Kidney (tissue), 14 donors: ENCODE results near the gene TIGD6. TPM values are rescaled to one million over a fixed set of nuclear protein-coding genes. Genes with fewer than 3 reads are reported as not detected.
A peak's percentile ranks its signal among the peaks of the same experiment; 100 is the strongest.

Experiments used
- DNase-seq, 5 donors: peaks; one replicate each; pipeline ENCODE4 v3.0.0-alpha.2; 2013 to 2020
- FAIRE-seq: peaks from 2 replicates; lab custom pipeline; 2012; peaks lifted over from hg19 to GRCh38; lab: Jason Lieb, UNC
- H3K27ac ChIP-seq, 2 donors: one replicate each; pipeline ENCODE4 v1.7.0; 2013; ENCODE audit warnings: low read depth in 2 of 2, low read length in 2 of 2, inconsistent platforms in 1 of 2
- H3K27me3 ChIP-seq: one replicate; pipeline ENCODE4 v1.7.1; 2013; ENCODE audit warnings: low read length, inconsistent platforms; ENCODE audit not compliant: control insufficient read depth, insufficient read depth
- H3K36me3 ChIP-seq, 3 donors: one replicate each; pipeline versions ENCODE4 v1.7.0 to v1.7.1; 2013; ENCODE audit warnings: low read length in 3 of 3, control low read depth in 1 of 3, inconsistent platforms in 1 of 3; ENCODE audit not compliant: insufficient read depth in 3 of 3, control insufficient read depth in 2 of 3
- H3K4me1 ChIP-seq, 3 donors: one replicate each; pipeline versions ENCODE4 v1.7.0 to v1.7.1; 2013; ENCODE audit warnings: low read length in 3 of 3, inconsistent platforms in 1 of 3, low read depth in 1 of 3; ENCODE audit not compliant: control insufficient read depth in 2 of 3, insufficient read depth in 2 of 3
- H3K4me3 ChIP-seq, 3 donors: one replicate each; pipeline versions ENCODE4 v1.7.0 to v1.8.1; 2013; ENCODE audit warnings: low read length in 3 of 3, control low read depth in 1 of 3, inconsistent platforms in 1 of 3
- H3K9ac ChIP-seq, 3 donors: one replicate each; pipeline versions ENCODE4 v1.7.0 to v1.7.1; 2013; ENCODE audit warnings: low read length in 3 of 3, control low read depth in 1 of 3, inconsistent platforms in 1 of 3
- H3K9me3 ChIP-seq, 3 donors: one replicate each; pipeline versions ENCODE4 v1.7.0 to v1.7.1; 2013; ENCODE audit warnings: low read length in 3 of 3, control low read depth in 1 of 3, inconsistent platforms in 1 of 3; ENCODE audit not compliant: control insufficient read depth in 2 of 3, insufficient read depth in 1 of 3
- intact Hi-C: fragments of 100-400 bp; cut with DNase I; formaldehyde crosslinking; loops from one replicate; pipeline ENCODE4 v1.11.1; 2022
- polyA plus RNA-seq: library from polyadenylated mRNA; stranded (reverse); fragments of 350-450 nt; fragmentation: Illumina TruSeq; extraction: RNeasy Lipid Tissue Mini Kit (QIAGEN cat#74804); gene quantifications from one replicate; pipeline ENCODE4 v1.2.3, GENCODE V29; 2014; ENCODE audit warnings: low read depth, low replicate concordance; ENCODE audit not compliant: insufficient read depth
- total RNA-seq: library from RNA; stranded (reverse); fragmentation: NEBNext Ultra II Directional; extraction: Animal tissue kit (Norgen Biotek cat#: 25700); gene quantifications from one replicate; pipeline ENCODE4 v1.2.1, GENCODE V29; 2021
- TF ChIP-seq, protein P1 (sequence below): IDR thresholded peaks from 3 replicates; pipeline ENCODE4 v1.5.1; 2012; ENCODE audit warnings: mild to moderate bottlenecking, moderate library complexity, borderline replicate concordance; ENCODE audit not compliant: insufficient read depth; ENCODE audit errors: extremely low read depth
- donor health status: control.
- donor health status: control.
- donor health status: control.
- donor health status: control.
- donor health status: control.
- donor health status: DM: yes; HTN: yes; CAD: no.
- donor health status: Normal renal cell carcinoma (clear cell type).

Gene TIGD6
- total and polyA plus RNA-seq, 2 donors from 2014 or later, result 6.0 to 7.0 TPM

DNA sequence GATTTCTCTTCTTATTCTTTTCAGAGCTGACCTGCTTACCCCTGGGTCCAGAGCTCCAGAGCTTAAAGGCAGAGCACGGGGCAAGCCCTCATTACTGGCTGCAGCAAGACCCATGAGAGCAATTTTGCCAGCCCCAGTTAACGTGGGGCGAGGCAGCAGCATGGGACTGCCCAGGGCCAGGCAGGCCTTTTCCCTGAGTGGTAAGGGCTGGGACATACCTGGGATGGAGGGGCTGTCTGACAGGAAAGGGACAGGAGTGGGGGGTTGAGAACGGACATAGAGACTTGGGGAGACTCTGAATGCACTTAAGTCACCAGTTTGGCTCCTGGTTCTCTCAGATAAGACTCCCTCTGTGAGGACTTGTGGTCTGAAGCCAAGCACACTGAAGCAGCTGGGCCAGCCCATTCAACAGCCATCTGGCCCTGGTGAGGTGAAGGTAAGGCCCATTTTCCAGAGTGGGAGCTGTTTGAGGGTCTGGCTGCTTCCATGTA, 26.3 kb upstream of the TIGD6 start:
- peaks cover 10 to 60% (median 27%) of the 10 kb centered on the region in 3 donors for H3K36me3 ChIP-seq
- DNase-seq (no peak), FAIRE-seq (no peak)

DNA sequence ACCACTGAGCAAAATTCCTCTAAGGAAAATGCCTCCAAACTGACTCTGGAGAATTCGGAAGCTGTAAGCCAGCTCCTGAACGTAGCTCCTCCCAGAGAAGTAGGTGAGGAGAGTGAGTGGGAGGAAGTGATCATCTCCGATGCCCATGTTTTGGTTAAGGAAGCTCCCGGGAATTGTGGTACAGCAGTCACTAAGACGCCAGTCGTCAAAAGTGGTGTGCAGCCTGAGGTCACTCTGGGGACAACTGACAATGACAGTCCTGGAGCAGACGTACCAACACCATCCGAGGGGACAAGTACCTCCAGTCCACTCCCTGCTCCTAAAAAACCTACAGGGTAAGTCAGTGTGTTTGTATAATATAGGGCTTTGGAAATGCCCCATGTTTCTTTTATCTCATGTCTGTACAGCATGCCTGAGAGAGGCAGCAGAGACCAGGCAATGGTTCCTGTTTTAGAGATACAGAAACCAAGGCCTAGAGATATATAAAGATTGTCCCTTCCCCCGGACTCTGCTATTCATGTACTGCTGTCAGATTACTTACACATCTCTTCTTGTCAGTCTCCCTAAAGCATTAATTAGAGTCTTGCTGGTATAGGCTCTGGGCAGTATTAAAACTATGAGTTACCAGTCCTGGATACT, 24.0 kb upstream of the TIGD6 start:
- Histone ChIP-seq H3K4me1 (no peaks in the 10 kb centered on the region), H3K36me3 (peaks cover 0 to 41% (median 22%) of the 10 kb centered on the region in 3 donors), H3K27ac (no peak overlapping the region), H3K9ac (no peak overlapping the region), H3K4me3 (no peak overlapping the region), H3K27me3 (no peaks in the 10 kb centered on the region), H3K9me3 (no peaks in the 10 kb centered on the region)
- FAIRE-seq (no peak), DNase-seq (peak in 2 of 5 donors; percentile 13 to 29)
- intact Hi-C loops, result no loop called here
- TF ChIP-seq, protein P1, sequence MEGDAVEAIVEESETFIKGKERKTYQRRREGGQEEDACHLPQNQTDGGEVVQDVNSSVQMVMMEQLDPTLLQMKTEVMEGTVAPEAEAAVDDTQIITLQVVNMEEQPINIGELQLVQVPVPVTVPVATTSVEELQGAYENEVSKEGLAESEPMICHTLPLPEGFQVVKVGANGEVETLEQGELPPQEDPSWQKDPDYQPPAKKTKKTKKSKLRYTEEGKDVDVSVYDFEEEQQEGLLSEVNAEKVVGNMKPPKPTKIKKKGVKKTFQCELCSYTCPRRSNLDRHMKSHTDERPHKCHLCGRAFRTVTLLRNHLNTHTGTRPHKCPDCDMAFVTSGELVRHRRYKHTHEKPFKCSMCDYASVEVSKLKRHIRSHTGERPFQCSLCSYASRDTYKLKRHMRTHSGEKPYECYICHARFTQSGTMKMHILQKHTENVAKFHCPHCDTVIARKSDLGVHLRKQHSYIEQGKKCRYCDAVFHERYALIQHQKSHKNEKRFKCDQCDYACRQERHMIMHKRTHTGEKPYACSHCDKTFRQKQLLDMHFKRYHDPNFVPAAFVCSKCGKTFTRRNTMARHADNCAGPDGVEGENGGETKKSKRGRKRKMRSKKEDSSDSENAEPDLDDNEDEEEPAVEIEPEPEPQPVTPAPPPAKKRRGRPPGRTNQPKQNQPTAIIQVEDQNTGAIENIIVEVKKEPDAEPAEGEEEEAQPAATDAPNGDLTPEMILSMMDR, result peak; percentile 4

More for the DNA sequence above, 26.3 kb upstream of the TIGD6 start:
- intact Hi-C loops, result no loop called here
- Histone ChIP-seq H3K9me3 (no peaks in the 10 kb centered on the region), H3K4me1 (no peaks in the 10 kb centered on the region), H3K4me3 (no peak overlapping the region), H3K27ac (no peak overlapping the region), H3K9ac (no peak overlapping the region), H3K27me3 (no peaks in the 10 kb centered on the region)
- TF ChIP-seq, protein P1, result no peak

DNA sequence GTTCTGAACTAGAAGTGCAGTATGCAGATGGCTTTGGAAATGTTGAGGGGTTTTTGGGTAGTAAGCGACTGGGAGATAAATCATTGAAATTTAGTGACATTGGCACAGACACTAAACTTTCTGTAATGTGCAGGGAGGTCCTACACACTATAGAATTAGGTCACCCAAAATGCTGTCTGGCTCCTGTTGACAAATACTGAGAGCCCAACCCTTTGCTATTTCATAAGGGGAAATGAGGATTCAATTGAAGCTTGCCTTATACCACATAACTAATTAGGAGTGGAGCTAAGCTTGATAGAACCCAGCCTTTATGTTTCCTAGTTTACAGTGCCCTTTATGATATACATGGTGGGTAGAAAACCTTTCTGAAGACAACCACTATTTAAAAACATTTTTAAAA, 22.7 kb upstream of the TIGD6 start:
- intact Hi-C loops, result no loop called here
- Histone ChIP-seq H3K4me3 (no peak overlapping the region), H3K4me1 (no peaks in the 10 kb centered on the region), H3K36me3 (peaks cover 4 to 52% (median 26%) of the 10 kb centered on the region in 3 donors), H3K27ac (no peak overlapping the region), H3K9ac (no peak overlapping the region), H3K9me3 (no peaks in the 10 kb centered on the region), H3K27me3 (no peaks in the 10 kb centered on the region)
- FAIRE-seq (no peak), DNase-seq (no peak)
- TF ChIP-seq, protein P1, result no peak
